ENCODE measurements around the gene TFRC. TPM values are rescaled to one million over a fixed set of nuclear protein-coding genes. Genes with fewer than 3 reads are reported as not detected.
A peak's percentile ranks its signal among the peaks of the same experiment; 100 is the strongest.

Gene TFRC
- total RNA-seq = 100 to 1,000 TPM in 1 of 3 donors, 10 to 100 TPM in 2; 57.6 to 116 (median 80.3) TPM

- DNase-seq (ENCODE audit: low spot score in 2 of 2) = peak; percentile 87 to 88
- TF ChIP-seq POLR2A (IDR thresholded peaks at IDR 0.05) (peak; percentile 74), POLR2AphosphoS5 (IDR thresholded peaks at IDR 0.05) (peak; percentile 77 to 89 (median 86)), CTCF (IDR thresholded peaks at IDR 0.05) (no peak)
- peaks cover 0 to 10% of the 10 kb centered on the region in 2 donors for H3K4me1 ChIP-seq
- no peaks in the 10 kb centered on the region for H3K9me3 ChIP-seq
- H3K27ac ChIP-seq = peak within 1 kb of the TSS; percentile 90 to 91
- H3K4me3 ChIP-seq = peak within 1 kb of the TSS; percentile 78 to 98 (median 95)
- H3K27me3 ChIP-seq = no peaks in the 10 kb centered on the region
- intact Hi-C loops (cut with DNase I; ENCODE audit: low total_unique reads) = loop anchor here (5.0 kb wide), 1 partner anchor 110 kb away; no protein-coding TSS in a partner anchor
- H3K36me3 ChIP-seq = no peaks in the 10 kb centered on the region
These were observed at the start of gene TFRC for GRCh38 chr3:196081834-196082618. Gene TFRC, minus strand, starts transcription at chr3:196082090. Its CDS starts 4,991 bp downstream, at chr3:196077099.

DNA sequence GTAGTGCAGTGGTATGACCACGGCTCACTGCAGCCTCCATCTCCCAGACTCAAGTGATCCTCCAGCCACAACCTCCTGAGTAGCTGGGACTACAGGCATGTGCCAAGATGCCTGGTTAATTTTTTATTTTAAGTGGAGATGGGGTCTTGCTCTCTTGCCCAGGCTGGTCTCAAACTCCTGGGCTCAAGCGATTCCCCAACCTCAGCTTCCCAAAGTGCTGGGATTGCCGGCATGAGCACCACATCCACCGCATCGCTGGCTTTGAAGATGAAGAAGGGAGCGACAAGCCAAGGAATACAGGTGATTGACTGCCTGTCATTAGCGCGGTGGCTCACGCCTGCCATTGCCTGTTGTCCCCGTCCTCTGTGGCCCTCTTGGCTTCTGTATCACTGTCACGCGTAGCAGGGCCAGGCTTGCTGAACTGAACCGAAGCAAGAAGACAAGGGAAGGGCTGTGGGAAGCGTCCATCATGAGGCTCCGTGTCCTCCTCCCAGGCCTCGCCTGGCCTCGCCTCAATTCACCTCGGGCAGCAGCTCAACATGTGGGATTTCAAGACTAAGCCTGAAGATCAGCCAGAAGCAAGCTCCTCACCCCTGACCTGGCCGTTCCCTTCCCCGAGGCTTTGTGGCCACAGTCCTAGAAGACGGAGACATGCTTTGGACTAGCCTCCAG is 46.4 kb upstream of the TFRC start:
- no peaks in the 10 kb centered on the region for H3K9me3 ChIP-seq
- TF ChIP-seq POLR2A (IDR thresholded peaks at IDR 0.05) = no peak
- TF ChIP-seq CTCF (IDR thresholded peaks at IDR 0.05) = no peak
- no peak for TF ChIP-seq POLR2AphosphoS5 (IDR thresholded peaks at IDR 0.05)
- intact Hi-C loops (cut with DNase I; ENCODE audit: low total_unique reads) = no loop called here

GRCh38 chr3:196127308-196128040 is 45.6 kb upstream of the TFRC start:
- Histone ChIP-seq H3K27ac (peak overlapping the region; percentile 21 to 48), H3K9me3 (no peaks in the 10 kb centered on the region), H3K36me3 (no peaks in the 10 kb centered on the region), H3K4me1 (no peaks in the 10 kb centered on the region), H3K27me3 (no peaks in the 10 kb centered on the region), H3K4me3 (no peak overlapping the region)
- intact Hi-C loops (cut with DNase I; ENCODE audit: low total_unique reads) = no loop called here
- TF ChIP-seq POLR2AphosphoS5 (IDR thresholded peaks at IDR 0.05) (no peak), CTCF (IDR thresholded peaks at IDR 0.05) (no peak), POLR2A (IDR thresholded peaks at IDR 0.05) (no peak)
- no peak for DNase-seq (ENCODE audit: low spot score in 2 of 2)

More for the DNA sequence above, 46.4 kb upstream of the TFRC start:
- Histone ChIP-seq H3K27me3 (no peaks in the 10 kb centered on the region), H3K36me3 (no peaks in the 10 kb centered on the region), H3K4me1 (no peaks in the 10 kb centered on the region), H3K4me3 (no peak overlapping the region), H3K27ac (no peak overlapping the region)
- no peak for DNase-seq (ENCODE audit: low spot score in 2 of 2)

DNA sequence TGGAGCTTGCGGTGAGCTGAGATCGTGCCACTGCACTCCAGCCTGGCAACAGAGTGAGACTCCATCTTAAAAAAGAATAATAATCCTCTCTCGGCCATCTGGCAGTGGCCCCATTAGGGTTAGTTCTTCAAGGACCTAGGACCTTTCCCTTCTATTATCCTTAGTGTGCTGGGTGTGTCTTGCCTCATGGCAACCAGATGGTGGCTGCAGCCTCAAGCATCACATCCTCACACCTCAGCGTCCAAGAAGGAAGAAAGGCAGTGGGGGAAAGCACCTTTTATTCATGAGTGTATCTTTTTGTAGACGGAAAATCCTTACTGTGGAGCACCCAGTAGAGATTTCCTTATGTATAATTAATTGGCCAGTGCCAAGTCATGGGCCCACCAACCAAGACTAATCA is 42.7 kb upstream of the TFRC start:
- Histone ChIP-seq H3K27me3 (no peaks in the 10 kb centered on the region), H3K36me3 (no peaks in the 10 kb centered on the region), H3K4me3 (no peak overlapping the region), H3K4me1 (no peaks in the 10 kb centered on the region), H3K27ac (no peak overlapping the region), H3K9me3 (no peaks in the 10 kb centered on the region)
- intact Hi-C loops (cut with DNase I; ENCODE audit: low total_unique reads) = no loop called here
- TF ChIP-seq POLR2AphosphoS5 (IDR thresholded peaks at IDR 0.05) (no peak), CTCF (IDR thresholded peaks at IDR 0.05) (no peak)
- DNase-seq (ENCODE audit: low spot score in 2 of 2) = no peak
